Breast epithelium (tissue), 4 donors: ENCODE results near the gene PSMF1. TPM values are rescaled to one million over a fixed set of nuclear protein-coding genes. Genes with fewer than 3 reads are reported as not detected.

Source experiments
- DNase-seq, 2 donors: peaks; one replicate each; pipeline ENCODE4 v3.0.0-alpha.2; 2019; ENCODE audit warnings: low spot score in 2 of 2
- H3K27ac ChIP-seq, 2 donors: fragments of 200-600 bp; sonication (generic) in 1 of 2; one replicate each; pipeline ENCODE4 v1.5.1; 2016 to 2019; ENCODE audit warnings: mild to moderate bottlenecking in 1 of 2
- H3K27me3 ChIP-seq, 2 donors: fragments of 200-600 bp; sonication (generic) in 1 of 2; one replicate each; pipeline versions ENCODE4 v1.5.1 to v1.6.0; 2017 to 2019; ENCODE audit warnings: control low read depth in 1 of 2, mild to moderate bottlenecking in 1 of 2
- H3K36me3 ChIP-seq: fragments of 200-600 bp; one replicate; pipeline ENCODE4 v1.5.1; 2019
- H3K4me1 ChIP-seq, 2 donors: fragments of 200-600 bp; sonication (generic); one replicate each; pipeline ENCODE4 v1.5.1; 2016 to 2019; ENCODE audit warnings: control low read depth in 1 of 2
- H3K4me3 ChIP-seq, 3 donors: fragments of 200-600 bp; sonication (generic); 1 replicate in 2 of 3; 2 replicates in 1 of 3; pipeline ENCODE4 v1.5.1; 2016 to 2019; ENCODE audit warnings: mild to moderate bottlenecking in 3 of 3, moderate library complexity in 2 of 3
- H3K9me3 ChIP-seq, 2 donors: fragments of 200-600 bp; sonication (generic) in 1 of 2; one replicate each; pipeline ENCODE4 v1.5.1; 2016 to 2019; ENCODE audit warnings: control low read depth in 1 of 2
- CTCF ChIP-seq, 3 donors: fragments of 450-650 bp; IDR thresholded peaks; one replicate each; pipeline ENCODE4 v1.5.1; 2016 to 2017; ENCODE audit warnings: antibody characterized with exemption in 3 of 3, mild to moderate bottlenecking in 3 of 3, moderate library complexity in 3 of 3
- POLR2A ChIP-seq: fragments of 450-650 bp; IDR thresholded peaks from one replicate; pipeline ENCODE4 v1.6.1; 2016; ENCODE audit warnings: antibody characterized with exemption, mild to moderate bottlenecking, moderate library complexity
- POLR2AphosphoS5 ChIP-seq, 3 donors: sonication (generic); formaldehyde crosslinking; IDR thresholded peaks; one replicate each; pipeline ENCODE4 v1.6.1; 2017; ENCODE audit warnings: antibody characterized with exemption in 3 of 3
- intact Hi-C: fragments of 100-400 bp; cut with DNase I; formaldehyde crosslinking; loops from one replicate; pipeline ENCODE4 v1.15.1; 2023; ENCODE audit warnings: low total_unique reads
- total RNA-seq, 3 donors: library from RNA; depleted of rRNA; stranded (reverse); fragments of >200 nt; gene quantifications; one replicate each; pipeline ENCODE4 v1.1.0, GENCODE V29; 2016

Gene PSMF1
- total RNA-seq, 3 donors from 2014 or later, result 71.7 to 98.4 (median 75.1) TPM

- intact Hi-C loops, result no loop called here
- no peaks in the 10 kb centered on the region for H3K9me3 ChIP-seq
- H3K27me3 ChIP-seq, result no peaks in the 10 kb centered on the region
- H3K36me3 ChIP-seq, result no peaks in the 10 kb centered on the region
- H3K27ac ChIP-seq, result no peak overlapping the region
- H3K4me1 ChIP-seq, result no peaks in the 10 kb centered on the region
- TF ChIP-seq CTCF (IDR thresholded peaks at IDR 0.05) (no peak), POLR2AphosphoS5 (IDR thresholded peaks at IDR 0.05) (no peak), POLR2A (no peak)
- no peak for DNase-seq
- no peak overlapping the region for H3K4me3 ChIP-seq
Observed at GRCh38 chr20:1197801-1198200, 79.4 kb downstream of the PSMF1 start.

GRCh38 chr20:1198751-1199150, 80.3 kb downstream of the PSMF1 start:
- Histone ChIP-seq H3K4me1 (no peaks in the 10 kb centered on the region), H3K36me3 (no peaks in the 10 kb centered on the region), H3K27me3 (no peaks in the 10 kb centered on the region), H3K27ac (no peak overlapping the region), H3K9me3 (no peaks in the 10 kb centered on the region), H3K4me3 (no peak overlapping the region)
- TF ChIP-seq POLR2A (no peak), POLR2AphosphoS5 (IDR thresholded peaks at IDR 0.05) (no peak), CTCF (IDR thresholded peaks at IDR 0.05) (no peak)
- intact Hi-C loops, result no loop called here
- no peak for DNase-seq

- TF ChIP-seq POLR2AphosphoS5 (IDR thresholded peaks at IDR 0.05), result no peak
- no peak for TF ChIP-seq POLR2A
- no peak for TF ChIP-seq CTCF (IDR thresholded peaks at IDR 0.05)
- H3K27me3 ChIP-seq, result no peaks in the 10 kb centered on the region
- H3K36me3 ChIP-seq, result no peaks in the 10 kb centered on the region
- DNase-seq, result no peak
- intact Hi-C loops, result no loop called here
- no peaks in the 10 kb centered on the region for H3K9me3 ChIP-seq
- no peak overlapping the region for H3K4me3 ChIP-seq
- peak overlapping the region in 1 of 2 donors; percentile 1 for H3K27ac ChIP-seq
- no peaks in the 10 kb centered on the region for H3K4me1 ChIP-seq
Observed at GRCh38 chr20:1199212-1199873, 80.9 kb downstream of the PSMF1 start.

GRCh38 chr20:1199964-1200363, 81.6 kb downstream of the PSMF1 start:
- Histone ChIP-seq H3K36me3 (no peaks in the 10 kb centered on the region), H3K27me3 (no peaks in the 10 kb centered on the region), H3K27ac (peak overlapping the region in 1 of 2 donors; percentile 1), H3K9me3 (no peaks in the 10 kb centered on the region), H3K4me1 (no peaks in the 10 kb centered on the region), H3K4me3 (no peak overlapping the region)
- TF ChIP-seq POLR2AphosphoS5 (IDR thresholded peaks at IDR 0.05), result no peak
- no peak for TF ChIP-seq CTCF (IDR thresholded peaks at IDR 0.05)
- no peak for TF ChIP-seq POLR2A
- intact Hi-C loops, result no loop called here
- DNase-seq, result no peak

GRCh38 chr20:1202762-1203504, 84.5 kb downstream of the PSMF1 start, which contains the start of gene C20orf202:
TSS of gene C20orf202 (plus strand) at chr20:1203454. CDS start at chr20:1203586, 132 bp downstream.
- no peaks in the 10 kb centered on the region for H3K27me3 ChIP-seq
- peak within 1 kb of the TSS in 1 of 2 donors; percentile 38 for H3K27ac ChIP-seq
- TF ChIP-seq POLR2AphosphoS5 (IDR thresholded peaks at IDR 0.05), result no peak
- TF ChIP-seq CTCF (IDR thresholded peaks at IDR 0.05), result no peak
- TF ChIP-seq POLR2A, result no peak
- intact Hi-C loops, result no loop called here
- H3K9me3 ChIP-seq, result no peaks in the 10 kb centered on the region
- no peaks in the 10 kb centered on the region for H3K4me1 ChIP-seq
- DNase-seq, result no peak
- no peak within 1 kb of the TSS for H3K4me3 ChIP-seq
- no peaks in the 10 kb centered on the region for H3K36me3 ChIP-seq
